ENCODE results near the gene PNKP.

Gene PNKP

GRCh38 chr19:49857061-49857837 lies 10.1 kb downstream of the PNKP start:
- DNase-seq, result no peak

GRCh38 chr19:49856574-49857021 lies 10.8 kb downstream of the PNKP start:
- DNase-seq, result no peak

GRCh38 chr19:49855676-49856573 lies 11.5 kb downstream of the PNKP start:
- no peak for DNase-seq

- no peak for DNase-seq
These were observed 12.1 kb downstream of the PNKP start for GRCh38 chr19:49855277-49855675.

- DNase-seq, result no peak
These were observed 12.8 kb downstream of the PNKP start for GRCh38 chr19:49854378-49855263.

GRCh38 chr19:49853852-49854377 lies 13.5 kb downstream of the PNKP start:
- DNase-seq, result no peak

- no peak for DNase-seq
These were observed 14.7 kb downstream of the PNKP start for GRCh38 chr19:49852631-49853126.

- no peak for DNase-seq
These were observed 15.7 kb downstream of the PNKP start for GRCh38 chr19:49851456-49852259.

- peak; percentile 88 to 90 for DNase-seq
These were observed 16.7 kb downstream of the PNKP start, which contains the start of gene PTOV1 for GRCh38 chr19:49850487-49851342. Gene PTOV1 (plus strand): TSS chr19:49851159.

- DNase-seq, result no peak
These were observed 17.2 kb downstream of the PNKP start for GRCh38 chr19:49850221-49850486.

- no peak for DNase-seq
These were observed 17.7 kb downstream of the PNKP start for GRCh38 chr19:49849433-49850220.

- DNase-seq, result no peak
These were observed 18.4 kb downstream of the PNKP start for GRCh38 chr19:49848938-49849337.

- DNase-seq, result no peak
These were observed 19.4 kb downstream of the PNKP start for GRCh38 chr19:49847731-49848696.

- DNase-seq, result no peak
These were observed 21.0 kb downstream of the PNKP start for GRCh38 chr19:49846408-49846807.

GRCh38 chr19:49845414-49845813 lies 22.0 kb downstream of the PNKP start:
- DNase-seq, result no peak

GRCh38 chr19:49844138-49845095 lies 23.0 kb downstream of the PNKP start:
- no peak for DNase-seq

GRCh38 chr19:49843265-49843664 lies 24.1 kb downstream of the PNKP start:
- DNase-seq, result no peak
